Head of caudate nucleus (tissue), 42 donors: ENCODE data around the gene ZGLP1.

ENCODE experiments used
- DNase-seq, 42 donors: peaks; one replicate each; pipeline versions ENCODE4 v3.0.0 to v3.0.0-alpha.2; 2020 to 2021; ENCODE audit warnings: mixed read lengths in 7 of 42
- intact Hi-C: fragments of 100-400 bp; cut with DNase I; formaldehyde crosslinking; loops from one replicate; pipeline ENCODE4 v1.15.0; 2022

The ZGLP1 gene

DNA sequence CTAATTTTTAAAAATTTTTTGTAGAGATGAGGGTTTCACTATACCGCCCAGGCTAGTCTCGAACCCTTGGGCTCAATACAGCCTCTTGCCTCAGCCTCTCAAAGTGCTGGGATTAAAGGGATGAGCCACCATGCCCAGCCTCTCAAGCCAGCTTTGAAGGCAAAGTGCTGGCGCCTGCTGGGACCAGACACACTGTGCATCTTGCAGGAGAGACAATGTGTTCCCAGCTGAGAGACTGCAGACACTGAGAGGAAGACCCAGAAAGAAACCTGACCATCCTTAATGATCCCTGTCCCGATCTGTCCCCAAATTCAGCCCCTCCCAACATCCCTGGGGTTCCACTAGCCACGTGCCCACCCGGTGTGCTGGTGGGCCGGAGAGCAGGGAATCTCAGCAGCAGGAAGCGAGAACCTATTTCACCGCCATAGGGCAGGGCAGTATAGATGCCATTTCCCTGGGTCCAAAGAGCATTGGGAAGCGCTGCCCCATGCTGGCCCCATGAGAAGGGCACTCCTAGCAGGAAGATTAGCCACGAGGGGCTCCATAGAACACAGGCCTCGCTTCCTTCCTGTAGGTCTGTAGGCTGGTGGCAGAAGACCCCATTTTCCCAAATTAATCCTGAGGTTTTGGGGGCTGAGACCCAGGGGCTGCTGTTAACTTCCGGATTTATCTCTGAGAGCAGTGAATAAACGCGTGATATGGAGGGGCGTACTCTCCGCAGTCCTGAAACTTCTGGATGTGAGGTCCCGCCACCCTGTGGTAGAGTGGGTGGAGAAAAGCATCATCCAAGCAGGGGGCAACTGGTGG, 22.7 kb upstream of the ZGLP1 start:
- intact Hi-C loops = loop anchor here (2.0 to 10.0 kb wide), 2 partner anchors 18 to 52 kb away; partner anchors contain the start of gene TYK2
- no peak for DNase-seq

GRCh38 chr19:10329555-10329954, 19.9 kb upstream of the ZGLP1 start:
- no peak for DNase-seq
- intact Hi-C loops = no loop called here

DNA sequence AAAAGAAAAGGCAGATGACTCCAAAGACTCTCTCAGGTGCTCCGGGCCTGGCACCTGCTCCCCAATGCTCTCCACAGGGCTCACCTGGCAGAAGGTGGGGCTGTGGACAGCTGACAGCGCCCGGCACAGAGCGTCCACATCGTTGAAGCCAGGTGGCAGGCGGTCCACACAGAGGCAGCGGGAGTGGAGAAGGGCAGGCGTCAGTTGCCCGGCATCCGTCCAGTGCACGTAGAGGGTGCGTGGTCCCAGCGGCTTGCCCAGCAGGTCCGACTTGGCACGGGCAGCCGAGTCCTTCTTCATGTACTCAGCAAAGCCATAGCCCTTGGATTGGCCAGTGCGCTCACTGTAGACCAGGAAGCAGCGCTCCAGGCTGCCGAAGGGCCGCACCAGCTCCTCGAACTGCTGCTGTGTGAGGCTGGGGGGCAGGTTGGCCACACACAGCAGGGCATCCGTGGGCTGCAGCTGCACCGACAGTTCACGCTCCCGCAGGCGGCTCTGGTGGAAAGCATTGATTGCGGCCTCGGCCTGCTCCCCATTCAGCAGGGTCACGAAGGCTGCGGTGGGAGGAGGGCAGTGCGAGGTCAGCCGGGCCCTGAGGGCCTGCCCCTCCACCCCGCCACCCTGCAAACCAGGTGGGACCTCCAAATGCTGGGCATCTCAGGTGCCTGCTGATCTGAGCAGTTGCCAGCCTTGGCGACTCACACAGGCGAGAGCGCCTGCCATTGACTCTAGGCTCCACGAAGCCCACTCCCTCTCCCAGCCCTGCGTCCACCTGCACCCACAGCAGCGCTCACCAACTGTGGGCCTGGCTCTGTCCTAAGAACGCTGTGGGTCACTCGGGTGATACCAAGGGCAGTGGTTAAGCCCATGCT, 19.2 kb upstream of the ZGLP1 start:
- DNase-seq = no peak
- intact Hi-C loops = no loop called here

DNA sequence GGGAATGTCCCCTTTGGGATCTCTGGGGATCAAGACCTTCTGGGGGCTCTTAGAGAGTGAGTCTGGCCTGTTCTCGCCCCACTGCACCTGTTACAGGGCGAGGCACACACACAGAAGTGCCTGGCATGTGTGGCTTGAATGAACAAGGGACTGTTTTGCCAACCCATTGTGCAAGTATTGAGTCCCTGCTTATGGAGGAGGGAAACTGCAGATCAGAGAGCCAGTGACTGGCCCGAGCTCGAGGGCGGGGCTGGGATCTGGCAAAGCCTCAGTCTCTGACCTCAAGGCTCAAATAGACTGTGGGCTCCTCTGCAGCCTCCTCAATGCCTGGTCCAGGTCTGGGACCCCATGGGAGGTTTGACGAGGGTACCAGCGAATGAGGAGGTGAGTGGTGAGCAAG, 18.2 kb upstream of the ZGLP1 start:
- intact Hi-C loops = no loop called here
- no peak for DNase-seq

DNA sequence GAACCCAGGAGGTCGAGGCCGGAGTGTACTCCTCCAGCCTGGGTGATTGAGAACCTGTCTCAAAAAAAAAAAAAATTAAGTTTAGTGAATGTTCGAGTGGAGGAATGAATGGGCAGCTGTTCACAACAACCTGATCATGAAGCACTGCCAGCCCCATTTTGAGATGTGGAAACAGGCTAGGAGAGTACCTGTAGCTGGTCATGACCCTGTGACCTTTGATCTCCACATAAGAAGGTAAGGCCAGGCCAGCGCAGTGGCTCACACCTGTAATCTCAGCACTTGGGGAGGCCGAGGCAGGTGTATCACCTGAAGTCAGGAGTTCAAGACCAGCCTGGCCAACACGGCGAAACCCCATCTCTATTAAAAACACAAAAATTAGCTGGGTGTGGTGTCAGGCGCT, 16.1 kb upstream of the ZGLP1 start:
- no peak for DNase-seq
- intact Hi-C loops = no loop called here

- no peak for DNase-seq
- intact Hi-C loops = no loop called here
Measured at GRCh38 chr19:10321874-10322835, 12.5 kb upstream of the ZGLP1 start.

GRCh38 chr19:10321417-10321797, 11.8 kb upstream of the ZGLP1 start:
- intact Hi-C loops = no loop called here
- DNase-seq = no peak

DNA sequence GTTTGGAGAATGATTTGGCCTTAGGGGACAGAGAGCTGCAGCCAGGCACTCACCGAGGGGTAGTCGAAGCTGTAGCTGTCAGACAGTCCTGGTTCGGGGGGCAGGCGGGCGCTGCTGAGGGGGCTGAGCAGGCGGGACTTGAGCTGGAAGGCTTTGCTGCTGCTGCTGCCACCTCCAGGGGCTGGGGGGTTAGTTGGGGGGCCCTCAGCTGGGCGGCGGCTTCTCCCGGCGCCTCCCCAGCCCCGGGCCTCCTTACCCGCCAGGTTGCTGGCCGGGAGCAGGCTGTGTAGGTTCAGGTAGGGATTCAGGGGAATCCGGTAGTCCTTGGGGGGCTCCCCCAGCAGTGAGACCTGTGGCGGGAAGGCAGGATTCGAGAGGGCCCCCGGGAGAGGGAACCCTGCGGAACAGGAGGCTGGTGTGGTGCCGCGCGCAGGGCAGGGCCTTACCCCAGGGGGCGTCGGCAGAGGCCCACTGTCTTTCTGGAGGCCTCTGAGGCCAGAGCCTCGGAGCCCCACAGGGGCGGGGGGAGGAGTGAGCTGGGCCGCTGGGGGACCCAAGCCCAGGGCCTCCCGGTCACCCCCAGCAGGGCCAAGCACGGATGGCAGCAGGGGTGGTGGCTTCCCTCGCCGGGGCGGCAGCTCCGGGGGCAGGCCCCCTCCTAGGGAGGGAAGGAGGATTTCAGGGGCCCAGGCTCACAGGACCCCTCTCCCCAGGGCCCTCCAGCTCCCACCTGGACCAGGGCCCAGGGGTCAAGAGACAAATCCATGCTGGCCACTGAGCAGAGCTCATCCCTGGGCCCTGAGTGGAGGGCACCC, 11.2 kb upstream of the ZGLP1 start:
- intact Hi-C loops = no loop called here
- no peak for DNase-seq

DNA sequence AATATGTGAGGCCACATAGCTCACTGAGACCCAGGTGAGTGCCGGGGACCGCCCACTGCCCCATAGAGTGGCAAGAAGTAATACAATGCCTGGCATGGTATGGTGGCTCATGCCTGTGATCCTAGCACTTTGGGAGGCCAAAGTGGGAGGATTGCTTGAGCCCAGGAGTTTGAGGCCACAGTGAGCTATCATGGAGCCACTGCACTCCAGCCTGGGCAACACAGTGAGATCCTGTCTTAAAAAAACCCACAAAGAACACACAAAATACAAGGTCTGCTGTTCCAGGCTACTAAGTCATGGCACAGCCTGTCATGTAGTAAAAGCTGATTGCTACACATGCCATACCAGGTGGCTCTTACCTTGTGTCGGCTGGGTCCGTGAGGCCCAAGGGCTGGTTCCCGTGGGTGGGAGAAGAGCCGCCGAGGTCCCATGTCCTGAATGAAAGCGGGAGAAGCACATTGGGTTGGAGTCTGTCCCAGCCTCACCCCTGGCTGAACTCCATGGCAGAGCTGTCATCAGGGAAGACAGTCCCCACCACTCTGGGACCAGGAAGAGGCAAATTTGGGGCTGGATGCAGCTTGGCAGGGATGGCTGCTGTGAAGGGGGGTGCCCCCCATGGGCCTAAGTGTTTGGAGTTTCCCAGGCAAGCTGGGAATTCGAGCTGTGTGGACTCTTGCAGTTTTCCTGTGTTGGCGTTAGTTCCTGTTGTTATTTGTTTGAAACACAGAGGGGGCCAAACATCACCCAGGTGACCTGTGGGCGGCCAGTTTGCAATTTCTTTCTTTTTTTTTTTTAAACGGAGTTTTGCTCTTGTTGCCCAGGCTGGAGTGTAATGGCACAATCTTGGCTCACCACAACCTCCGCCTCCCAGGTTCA, 9.4 kb upstream of the ZGLP1 start:
- no peak for DNase-seq
- intact Hi-C loops = no loop called here

GRCh38 chr19:10317857-10318462, 8.3 kb upstream of the ZGLP1 start:
- intact Hi-C loops = no loop called here
- DNase-seq = no peak

DNA sequence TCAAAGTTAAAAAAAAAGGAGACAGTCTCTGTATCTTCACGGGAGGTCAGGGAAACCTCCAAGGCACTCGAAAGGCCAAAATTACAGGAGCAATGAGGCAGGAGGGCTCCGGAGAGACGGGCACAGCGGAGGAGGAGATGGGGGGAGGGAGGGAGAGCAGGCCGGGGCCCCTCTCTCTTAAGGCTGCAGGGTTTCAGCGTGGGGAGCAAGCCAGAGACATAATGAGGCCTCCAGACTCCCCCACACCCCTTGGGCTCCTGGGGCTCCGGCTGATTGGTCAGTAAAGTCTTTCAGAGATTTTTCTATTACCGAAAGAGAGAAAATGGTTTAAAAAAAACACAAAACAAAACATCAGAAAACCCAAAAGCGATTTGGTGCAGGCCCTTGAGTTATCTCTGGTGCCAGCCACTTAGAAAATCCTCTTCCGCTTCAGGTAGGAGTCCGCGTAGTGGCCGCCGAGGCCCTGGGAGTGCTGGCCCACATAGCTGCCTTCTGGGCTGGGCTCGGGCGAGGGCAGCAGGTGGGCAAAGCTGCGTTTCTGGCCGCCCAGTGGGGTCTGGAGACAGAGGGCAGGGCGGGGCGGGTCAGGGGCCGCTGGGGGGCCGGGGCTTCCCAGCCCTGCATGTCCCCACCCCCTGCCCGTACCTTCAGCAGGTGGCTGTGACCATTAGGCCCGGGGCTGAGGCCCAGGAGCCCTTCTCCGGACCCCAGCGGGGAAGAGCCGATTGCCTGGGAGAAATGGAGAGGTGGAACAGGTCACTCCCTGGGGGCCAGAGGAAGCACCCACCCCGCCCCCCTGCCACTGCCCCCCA, 7.6 kb upstream of the ZGLP1 start:
- no peak for DNase-seq
- intact Hi-C loops = no loop called here

GRCh38 chr19:10316229-10317044, 6.8 kb upstream of the ZGLP1 start:
- DNase-seq = peak in 8 of 42 donors; percentile 11 to 51 (median 30)
- intact Hi-C loops = no loop called here

- peak; percentile 82 to 97 (median 93) for DNase-seq
- intact Hi-C loops = loop anchor here (2.0 kb wide), 1 partner anchor 17 kb away; the partner anchor contains the start of gene RAVER1
Measured at GRCh38 chr19:10315335-10316214, 6.0 kb upstream of the ZGLP1 start, which contains the start of gene FDX2. TSS of gene FDX2 (minus strand) at chr19:10316015. CDS start at chr19:10315996, 19 bp downstream.

- DNase-seq = no peak
- intact Hi-C loops = no loop called here
Measured at GRCh38 chr19:10306327-10306726, 3.3 kb downstream of the ZGLP1 start.
